GM18858 (cell line): ENCODE results near the gene DUS2.
"Not testable (repeated sequence)": the region's sequence is repeated elsewhere in the genome, so short reads cannot be mapped to it uniquely, and the experiment has no call there.

Experiments used
- ATAC-seq: cut with Tn5 transposase; IDR thresholded peaks from one replicate; pipeline ENCODE4 v1.9.1; 2021; ENCODE audit not compliant: unreplicated experiment

Gene DUS2

GRCh38 chr16:67998231-67998778 lies 24.8 kb upstream of the DUS2 start:
- ATAC-seq = not testable (repeated sequence)

- ATAC-seq = not testable (repeated sequence)
Observed at GRCh38 chr16:67998779-67999688, 24.1 kb upstream of the DUS2 start, which contains the start of gene DPEP2. DPEP2 (minus strand) TSS chr16:67999484; CDS start chr16:67993212, 6,272 bp downstream.

GRCh38 chr16:67999985-68000384 lies 23.1 kb upstream of the DUS2 start:
- ATAC-seq = no peak

- no peak for ATAC-seq
Observed at GRCh38 chr16:68000450-68000849, 22.6 kb upstream of the DUS2 start.

GRCh38 chr16:68003031-68003430 lies 20.1 kb upstream of the DUS2 start:
- ATAC-seq = no peak

- no peak for ATAC-seq
Observed at GRCh38 chr16:68005211-68005610, 17.9 kb upstream of the DUS2 start.

GRCh38 chr16:68005786-68006286 lies 17.2 kb upstream of the DUS2 start:
- no peak for ATAC-seq

GRCh38 chr16:68009157-68009735 lies 13.8 kb upstream of the DUS2 start:
- ATAC-seq = no peak

GRCh38 chr16:68009872-68010271 lies 13.2 kb upstream of the DUS2 start:
- not testable (repeated sequence) for ATAC-seq

- ATAC-seq = no peak
Observed at GRCh38 chr16:68013440-68013839, 9.6 kb upstream of the DUS2 start.

- ATAC-seq = no peak
Observed at GRCh38 chr16:68015681-68016080, 7.4 kb upstream of the DUS2 start, which contains the start of gene DPEP2NB. DPEP2NB (minus strand) TSS chr16:68015911; CDS start chr16:68015770, 141 bp downstream.

GRCh38 chr16:68019167-68019680 lies 3.9 kb upstream of the DUS2 start:
- ATAC-seq = no peak

- ATAC-seq = no peak
Observed at GRCh38 chr16:68021490-68021889, 1.6 kb upstream of the DUS2 start.

- no peak for ATAC-seq
Observed at GRCh38 chr16:68022278-68022727, 781 bp upstream of the DUS2 start.

- ATAC-seq = no peak
Observed at GRCh38 chr16:68028996-68029395, 5.9 kb downstream of the DUS2 start.

GRCh38 chr16:68030108-68030507 lies 7.0 kb downstream of the DUS2 start:
- not testable (repeated sequence) for ATAC-seq

GRCh38 chr16:68031951-68032350 lies 8.9 kb downstream of the DUS2 start:
- no peak for ATAC-seq

- ATAC-seq = no peak
Observed at GRCh38 chr16:68033101-68033500, 10.0 kb downstream of the DUS2 start.

GRCh38 chr16:68035227-68035626 lies 12.1 kb downstream of the DUS2 start:
- ATAC-seq = no peak

- no peak for ATAC-seq
Observed at GRCh38 chr16:68037841-68038597, 14.9 kb downstream of the DUS2 start.
